ENCODE results near the gene ORAI3. TPM values are rescaled to one million over a fixed set of nuclear protein-coding genes. Genes with fewer than 3 reads are reported as not detected.

ORAI3 gene
- total RNA-seq, 4 donors from 2014 or later, result 15.5 to 42.6 (median 33.9) TPM

GRCh38 chr16:30986129-30986991 lies 37.5 kb downstream of the ORAI3 start:
- ATAC-seq (ENCODE audit: low FRiP score) (no peak), DNase-seq (ENCODE audit: low spot score) (no peak)
- TF ChIP-seq, protein P1, sequence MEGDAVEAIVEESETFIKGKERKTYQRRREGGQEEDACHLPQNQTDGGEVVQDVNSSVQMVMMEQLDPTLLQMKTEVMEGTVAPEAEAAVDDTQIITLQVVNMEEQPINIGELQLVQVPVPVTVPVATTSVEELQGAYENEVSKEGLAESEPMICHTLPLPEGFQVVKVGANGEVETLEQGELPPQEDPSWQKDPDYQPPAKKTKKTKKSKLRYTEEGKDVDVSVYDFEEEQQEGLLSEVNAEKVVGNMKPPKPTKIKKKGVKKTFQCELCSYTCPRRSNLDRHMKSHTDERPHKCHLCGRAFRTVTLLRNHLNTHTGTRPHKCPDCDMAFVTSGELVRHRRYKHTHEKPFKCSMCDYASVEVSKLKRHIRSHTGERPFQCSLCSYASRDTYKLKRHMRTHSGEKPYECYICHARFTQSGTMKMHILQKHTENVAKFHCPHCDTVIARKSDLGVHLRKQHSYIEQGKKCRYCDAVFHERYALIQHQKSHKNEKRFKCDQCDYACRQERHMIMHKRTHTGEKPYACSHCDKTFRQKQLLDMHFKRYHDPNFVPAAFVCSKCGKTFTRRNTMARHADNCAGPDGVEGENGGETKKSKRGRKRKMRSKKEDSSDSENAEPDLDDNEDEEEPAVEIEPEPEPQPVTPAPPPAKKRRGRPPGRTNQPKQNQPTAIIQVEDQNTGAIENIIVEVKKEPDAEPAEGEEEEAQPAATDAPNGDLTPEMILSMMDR (IDR thresholded peaks at IDR 0.05), result no peak

- DNase-seq (ENCODE audit: low spot score), result no peak
- no peak for ATAC-seq (ENCODE audit: low FRiP score)
- TF ChIP-seq, protein P1 (IDR thresholded peaks at IDR 0.05), result no peak
Observed at GRCh38 chr16:30987581-30988190, 38.8 kb downstream of the ORAI3 start.

- no peak for DNase-seq (ENCODE audit: low spot score)
- no peak for ATAC-seq (ENCODE audit: low FRiP score)
- TF ChIP-seq, protein P1 (IDR thresholded peaks at IDR 0.05), result no peak
Observed at GRCh38 chr16:30989469-30990047, 40.7 kb downstream of the ORAI3 start.

- DNase-seq (ENCODE audit: low spot score) (no peak), ATAC-seq (ENCODE audit: low FRiP score) (no peak)
- TF ChIP-seq, protein P1 (IDR thresholded peaks at IDR 0.05), result no peak
Observed at GRCh38 chr16:30990105-30990504, 41.2 kb downstream of the ORAI3 start.

DNA sequence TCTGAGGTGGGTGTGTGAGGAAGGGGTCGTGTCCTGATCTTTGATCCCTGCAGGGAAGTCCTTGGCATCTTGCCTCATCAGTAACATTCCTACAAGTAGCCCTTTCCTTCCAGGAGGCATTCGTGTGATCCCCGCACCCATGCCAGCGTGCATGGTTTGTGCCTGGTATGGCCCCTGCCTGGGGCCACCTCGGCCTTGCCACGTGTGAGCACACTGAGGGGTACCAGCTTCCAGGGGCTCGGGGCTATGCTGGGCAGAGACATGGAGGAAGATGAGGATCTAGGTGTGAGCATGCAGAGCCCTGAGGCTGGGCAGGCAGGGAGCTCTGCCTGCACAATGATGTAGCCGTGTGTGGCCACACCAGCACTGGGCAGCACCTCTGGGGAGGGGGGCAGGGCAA lies 42.2 kb downstream of the ORAI3 start:
- ATAC-seq (ENCODE audit: low FRiP score), result no peak

DNA sequence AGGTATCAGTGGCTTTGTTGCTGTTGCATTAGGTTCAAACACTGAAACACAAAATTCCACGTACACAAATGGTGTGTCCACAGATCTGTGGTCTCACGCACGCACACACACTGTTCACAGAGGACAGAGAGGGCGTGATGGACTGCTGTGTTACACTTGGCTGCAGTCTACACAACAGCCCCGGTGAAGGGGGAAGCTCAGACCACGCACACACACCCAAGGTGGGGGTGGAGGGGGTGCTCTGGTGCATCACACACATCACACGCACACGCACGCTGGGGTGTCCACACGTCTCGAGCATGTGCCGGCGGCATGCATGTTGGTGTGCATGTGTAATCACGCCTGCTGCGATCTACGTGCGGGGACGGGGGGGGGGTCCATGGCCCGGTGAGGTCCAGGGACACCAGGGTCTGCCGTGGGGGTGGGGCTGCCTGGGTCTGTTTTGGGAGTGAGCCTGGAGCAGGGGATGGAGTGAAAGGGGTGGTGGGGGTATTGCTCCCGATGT lies 43.5 kb downstream of the ORAI3 start:
- TF ChIP-seq, protein P1 (IDR thresholded peaks at IDR 0.05), result no peak
- DNase-seq (ENCODE audit: low spot score) (no peak), ATAC-seq (ENCODE audit: low FRiP score) (no peak)

More for the DNA sequence above, 42.2 kb downstream of the ORAI3 start:
- TF ChIP-seq, protein P1 (IDR thresholded peaks at IDR 0.05), result no peak
- DNase-seq (ENCODE audit: low spot score), result no peak
